ENCODE data around the gene SDHD. TPM values are rescaled to one million over a fixed set of nuclear protein-coding genes. Genes with fewer than 3 reads are reported as not detected.

The SDHD gene
- total and polyA plus RNA-seq, 2 of the 8 experiments (the other 6 are each of a cell fraction or from before 2014, with no cell fraction given) = 96.0 to 181 TPM

GRCh38 chr11:112062923-112063322, 23.8 kb upstream of the SDHD start:
- Histone ChIP-seq H4K8ac (ENCODE audit: extremely low read depth, insufficient read depth, low read length) (no peak overlapping the region), H2BK120ac (replicated peaks; ENCODE audit: low read depth, low read length) (no peak overlapping the region), H3K4me3 (ENCODE audit: extremely low read depth in 1 of 4, insufficient read depth in 2 of 4, low read depth in 3 of 4, low read length in 4 of 4) (no peak overlapping the region), H3K14ac (ENCODE audit: insufficient read length) (no peak overlapping the region), H4K91ac (replicated peaks; ENCODE audit: insufficient read length, low read length) (no peak overlapping the region), H3K79me1 (ENCODE audit: low read depth, low read length) (no peaks in the 10 kb centered on the region), H3K9me3 (ENCODE audit: insufficient read depth in 2 of 2, low read depth in 1 of 2, low read length in 1 of 2) (no peaks in the 10 kb centered on the region), H3K56ac (replicated peaks; ENCODE audit: insufficient read length, low read depth, low read length) (no peak overlapping the region), H3K27ac (ENCODE audit: low read depth, low read length) (no peak overlapping the region), H3K9ac (replicated peaks in 1 of 4; ENCODE audit: extremely low read depth in 1 of 4, low read depth in 3 of 4, low read length in 3 of 4) (no peak overlapping the region), H3K36me3 (ENCODE audit: control insufficient read depth in 2 of 4, insufficient read depth in 4 of 4, low read length in 3 of 4) (peaks cover 5 to 43% (median 24%) of the 10 kb centered on the region in 4 experiments), H2BK20ac (ENCODE audit: low read length) (no peak overlapping the region), H3K4ac (replicated peaks; ENCODE audit: insufficient read length, low read depth, low read length) (no peak overlapping the region), H4K5ac (ENCODE audit: insufficient read length, low read depth, low read length) (no peak overlapping the region), H2AK5ac (ENCODE audit: low read depth, low read length) (no peak overlapping the region), H4K20me1 (replicated peaks in 1 of 2; ENCODE audit: control insufficient read depth in 1 of 2, insufficient read depth in 2 of 2, low read length in 2 of 2) (no peaks in the 10 kb centered on the region), H3K4me1 (replicated peaks in 1 of 4; ENCODE audit: control insufficient read depth in 3 of 4, insufficient read depth in 4 of 4, low read length in 3 of 4) (no peaks in the 10 kb centered on the region), H3K4me2 (ENCODE audit: insufficient read depth in 1 of 2, low read depth in 2 of 2, low read length in 2 of 2) (no peak overlapping the region), H3K23ac (ENCODE audit: insufficient read length) (no peak overlapping the region), H3K23me2 (ENCODE audit: low read depth, low read length) (no peaks in the 10 kb centered on the region), H3K79me2 (ENCODE audit: control insufficient read depth in 1 of 2, insufficient read depth in 2 of 2, low read length in 2 of 2) (no peaks in the 10 kb centered on the region), H3K18ac (ENCODE audit: extremely low read depth, low read length) (no peak overlapping the region), H2AFZ (ENCODE audit: low read length) (no peak overlapping the region), H2BK15ac (ENCODE audit: low read length) (no peak overlapping the region), H2BK5ac (ENCODE audit: low read depth, low read length) (no peak overlapping the region), H3K27me3 (replicated peaks in 1 of 4; ENCODE audit: control insufficient read depth in 3 of 4, extremely low read depth in 1 of 4, insufficient read depth in 3 of 4, low read length in 3 of 4) (no peaks in the 10 kb centered on the region), H2BK12ac (ENCODE audit: low read depth, low read length) (no peak overlapping the region)
- FAIRE-seq = no peak
- DNase-seq (ENCODE audit: low read depth in 1 of 2, low spot score in 2 of 2) = no peak
- POLR2A ChIA-PET (ENCODE audit: partially characterized antibody) = interaction anchor here (0.6 kb wide), 1 partner anchor 20 kb away, joined by 3 read pairs; no protein-coding TSS in a partner anchor
- 85% methylated on average over 1 of the region's 1 CpG; no CpG with 5 or more reads in 1 of the 2 experiments for WGBS, 2 experiments (ENCODE audit: extremely low coverage in 1 of 2, insufficient coverage in 1 of 2, insufficient read length in 1 of 2, insufficient replicate concordance in 2 of 2, low coverage in 1 of 2, low lambda C conversion rate in 2 of 2, missing lambda C conversion rate in 1 of 2)
- TF ChIP-seq RNF2 (IDR thresholded peaks at IDR 0.05; ENCODE audit: borderline replicate concordance, low read depth, low read length, missing control alignments, poor library complexity, severe bottlenecking) (no peak), ZNF274 (IDR thresholded peaks at IDR 0.05; ENCODE audit: borderline replicate concordance, extremely low read depth, low read length) (no peak), POU5F1 (IDR thresholded peaks at IDR 0.05; ENCODE audit: low read depth, low read length) (no peak), EZH2 (IDR thresholded peaks at IDR 0.05; ENCODE audit: low read depth, low read length, severe bottlenecking) (no peak), SRF (IDR thresholded peaks at IDR 0.05; ENCODE audit: low read depth, low read length) (no peak), CBX8 (IDR thresholded peaks at IDR 0.05; ENCODE audit: borderline replicate concordance, low read depth, low read length) (no peak), GABPA (IDR thresholded peaks at IDR 0.05; ENCODE audit: borderline replicate concordance, insufficient read depth, low read length) (no peak), ASH2L (IDR thresholded peaks at IDR 0.05; ENCODE audit: low read length) (no peak), HDAC6 (IDR thresholded peaks at IDR 0.05; ENCODE audit: low read depth, low read length) (no peak), MAFK (IDR thresholded peaks at IDR 0.05; ENCODE audit: low read depth, low read length) (no peak), HDAC2 (IDR thresholded peaks at IDR 0.05; ENCODE audit: borderline replicate concordance in 1 of 2, low read depth in 2 of 2, low read length in 2 of 2) (no peak), SIN3A (conservative IDR thresholded peaks at IDR 0.05 in 1 of 2, IDR thresholded peaks at IDR 0.05 in 1 of 2; ENCODE audit: low read depth in 1 of 2, low read length in 2 of 2) (no peak)
- CTCF ChIA-PET (ENCODE audit: partially characterized antibody) = interaction anchor here (0.9 kb wide), 1 partner anchor 10 kb away, joined by 3 read pairs; no protein-coding TSS in a partner anchor

Measured in H1 (cell line).